GM12875 (cell line): ENCODE results near the gene NAT16.
"Not testable (repeated sequence)": the region's sequence is repeated elsewhere in the genome, so short reads cannot be mapped to it uniquely, and the experiment has no call there.

ENCODE experiments used
- H3K4me3 ChIP-seq: one replicate; pipeline ENCODE4 v1.5.1; 2011; ENCODE audit warnings: low read depth, low read length, control low read depth
- CTCF ChIP-seq: IDR thresholded peaks from 2 replicates; pipeline ENCODE4 v1.5.1; 2011; ENCODE audit warnings: low read depth, mild to moderate bottlenecking, control low read depth, inconsistent platforms, low read length, moderate library complexity, borderline replicate concordance; ENCODE audit not compliant: insufficient read depth

NAT16 gene

GRCh38 chr7:101200862-101201599, 20.9 kb upstream of the NAT16 start, which contains the start of gene MOGAT3:
Gene MOGAT3, minus strand, starts transcription at chr7:101201036. Its CDS starts 182 bp downstream, at chr7:101200854.
- TF ChIP-seq CTCF: no peak
- H3K4me3 ChIP-seq: no peak within 1 kb of the TSS

GRCh38 chr7:101200504-101200861, 20.4 kb upstream of the NAT16 start:
- H3K4me3 ChIP-seq: no peak overlapping the region
- no peak for TF ChIP-seq CTCF

GRCh38 chr7:101199522-101199921, 19.4 kb upstream of the NAT16 start:
- not testable (repeated sequence) for H3K4me3 ChIP-seq

GRCh38 chr7:101198476-101198875, 18.4 kb upstream of the NAT16 start:
- H3K4me3 ChIP-seq: no peak overlapping the region
- no peak for TF ChIP-seq CTCF

GRCh38 chr7:101197991-101198390, 17.9 kb upstream of the NAT16 start:
- no peak for TF ChIP-seq CTCF
- H3K4me3 ChIP-seq: no peak overlapping the region

- H3K4me3 ChIP-seq: no peak overlapping the region
- TF ChIP-seq CTCF: no peak
Measured at GRCh38 chr7:101195884-101196283, 15.8 kb upstream of the NAT16 start.

- no peak for TF ChIP-seq CTCF
- no peak overlapping the region for H3K4me3 ChIP-seq
Measured at GRCh38 chr7:101189109-101189508, 9.0 kb upstream of the NAT16 start.
